Osteoblast (primary cell): ENCODE results near the gene SPPL2C. TPM values are rescaled to one million over a fixed set of nuclear protein-coding genes. Genes with fewer than 3 reads are reported as not detected.

Experiments
- DNase-seq: peaks from one replicate; pipeline ENCODE4 v3.0.0; 2011; ENCODE audit warnings: low spot score, mixed read lengths; ENCODE audit not compliant: insufficient read length; ENCODE audit errors: missing footprints
- H2AFZ ChIP-seq: 2 replicates; pipeline ENCODE4 v1.6.0; 2011; ENCODE audit warnings: mild to moderate bottlenecking, low read length
- H3K27ac ChIP-seq: 2 replicates; pipeline ENCODE4 v1.5.1; 2011; ENCODE audit warnings: mild to moderate bottlenecking, low read depth, low read length, moderate library complexity
- H3K27me3 ChIP-seq: 2 replicates; pipeline ENCODE4 v1.6.0; 2012; ENCODE audit warnings: mild to moderate bottlenecking, control low read depth, inconsistent platforms, low read length, moderate library complexity; ENCODE audit not compliant: insufficient read depth
- H3K36me3 ChIP-seq: 2 replicates; pipeline ENCODE4 v1.5.1; 2011; ENCODE audit warnings: mild to moderate bottlenecking, low read length, control low read depth, moderate library complexity; ENCODE audit not compliant: insufficient read depth
- H3K4me1 ChIP-seq: 2 replicates; pipeline ENCODE4 v1.5.1; 2011; ENCODE audit warnings: mild to moderate bottlenecking, low read length, control low read depth, moderate library complexity; ENCODE audit not compliant: insufficient read depth
- H3K4me2 ChIP-seq: 2 replicates; pipeline ENCODE4 v1.6.0; 2011; ENCODE audit warnings: mild to moderate bottlenecking, low read length; ENCODE audit not compliant: insufficient read depth
- H3K4me3 ChIP-seq: fragments of 200-600 bp; sonication (generic); 3 replicates; pipeline ENCODE4 v1.5.1; 2012; ENCODE audit warnings: mild to moderate bottlenecking, low read length, inconsistent platforms; ENCODE audit not compliant: insufficient read depth
- H3K79me2 ChIP-seq: 2 replicates; pipeline ENCODE4 v1.6.0; 2012; ENCODE audit warnings: mild to moderate bottlenecking, low read length, control low read depth, inconsistent platforms; ENCODE audit not compliant: insufficient read depth
- H3K9me3 ChIP-seq: 2 replicates; pipeline ENCODE4 v1.5.1; 2011; ENCODE audit warnings: low read depth, low read length, control low read depth
- H4K20me1 ChIP-seq: 2 replicates; pipeline ENCODE4 v1.6.0; 2012; ENCODE audit warnings: mild to moderate bottlenecking, low read length, control low read depth; ENCODE audit not compliant: insufficient read depth
- CTCF ChIP-seq: IDR thresholded peaks from 2 replicates; pipeline ENCODE4 v1.5.1; 2011; ENCODE audit warnings: mild to moderate bottlenecking, low read depth, low read length, moderate library complexity; ENCODE audit errors: extremely low read depth
- total RNA-seq: library from RNA; depleted of rRNA; stranded (reverse); fragments of >200 nt; gene quantifications from 2 replicates; pipeline ENCODE4 v1.2.3, GENCODE V29; 2012

Gene SPPL2C
- total RNA-seq, 1 donor = not detected

- Histone ChIP-seq H3K27me3 (no peaks in the 10 kb centered on the region), H3K79me2 (no peaks in the 10 kb centered on the region), H3K9me3 (no peaks in the 10 kb centered on the region), H4K20me1 (no peaks in the 10 kb centered on the region), H3K4me1 (no peaks in the 10 kb centered on the region), H3K36me3 (no peaks in the 10 kb centered on the region), H3K4me3 (no peak overlapping the region), H3K27ac (no peak overlapping the region), H3K4me2 (no peak overlapping the region), H2AFZ (no peak overlapping the region)
- no peak for TF ChIP-seq CTCF
- DNase-seq = no peak
Measured at GRCh38 chr17:45809499-45809898, 35.2 kb upstream of the SPPL2C start.

DNA sequence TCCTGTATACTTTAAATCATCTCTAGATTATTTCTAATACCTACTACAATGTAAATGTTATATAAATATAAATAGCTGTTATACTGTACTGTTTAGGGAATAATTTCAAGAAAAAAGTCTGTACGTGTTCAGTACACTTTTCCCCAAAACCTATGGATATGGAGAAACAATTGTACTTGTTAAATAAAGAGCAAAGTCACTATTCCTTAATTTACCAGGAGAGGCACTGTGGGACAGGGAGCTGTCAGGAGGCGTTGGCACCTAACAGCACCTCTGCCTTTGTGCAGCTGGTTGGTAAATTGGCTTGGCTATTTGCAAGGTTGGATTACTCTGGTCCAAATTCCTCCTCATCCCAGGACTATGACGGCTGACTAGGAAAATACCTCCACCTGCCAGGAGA lies 32.6 kb upstream of the SPPL2C start:
- no peaks in the 10 kb centered on the region for H4K20me1 ChIP-seq
- no peaks in the 10 kb centered on the region for H3K9me3 ChIP-seq
- H3K27ac ChIP-seq = no peak overlapping the region
- no peaks in the 10 kb centered on the region for H3K36me3 ChIP-seq
- H3K4me1 ChIP-seq = no peaks in the 10 kb centered on the region
- no peak overlapping the region for H2AFZ ChIP-seq
- H3K27me3 ChIP-seq = no peaks in the 10 kb centered on the region
- no peak overlapping the region for H3K4me3 ChIP-seq
- TF ChIP-seq CTCF = peak; percentile 21
- no peaks in the 10 kb centered on the region for H3K79me2 ChIP-seq
- no peak for DNase-seq
- no peak overlapping the region for H3K4me2 ChIP-seq

DNA sequence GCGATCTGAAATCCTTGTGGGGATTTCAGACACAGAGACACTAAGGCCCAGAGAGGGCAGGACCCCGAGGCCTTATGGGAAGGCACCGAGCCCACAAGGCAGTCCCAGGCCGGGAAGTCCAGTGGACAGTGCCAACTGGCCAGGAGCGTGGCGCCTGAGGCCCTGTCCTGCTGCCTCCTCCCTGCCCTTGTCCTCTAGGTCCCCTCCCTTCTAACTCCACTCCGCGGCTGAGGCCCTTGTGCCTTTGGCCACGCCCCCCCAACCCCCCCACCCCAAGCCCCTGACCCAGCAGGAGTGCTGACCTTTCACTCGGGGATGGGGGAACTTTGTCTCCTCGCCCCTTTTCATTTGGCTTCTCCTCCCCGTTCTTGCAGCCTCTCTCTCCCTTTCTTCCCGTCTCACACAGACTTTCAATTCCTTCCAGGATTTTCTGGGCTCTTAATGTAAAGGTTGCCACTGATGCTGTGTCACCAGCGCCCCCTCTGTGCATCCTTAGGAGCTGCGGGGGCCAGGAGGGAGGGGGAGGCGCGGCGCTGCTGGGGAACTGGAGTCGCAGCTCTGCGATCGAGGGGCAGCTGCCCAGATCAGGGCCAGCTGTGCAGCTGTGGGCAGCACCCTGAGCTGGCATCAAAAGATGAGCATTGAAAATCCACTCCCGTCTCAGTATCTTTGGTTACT lies 31.5 kb upstream of the SPPL2C start:
- DNase-seq = peak; percentile 81
- no peak for TF ChIP-seq CTCF
- Histone ChIP-seq H3K4me2 (no peak overlapping the region), H4K20me1 (no peaks in the 10 kb centered on the region), H3K27ac (no peak overlapping the region), H2AFZ (no peak overlapping the region), H3K9me3 (no peaks in the 10 kb centered on the region), H3K4me3 (no peak overlapping the region), H3K27me3 (no peaks in the 10 kb centered on the region), H3K4me1 (no peaks in the 10 kb centered on the region), H3K36me3 (no peaks in the 10 kb centered on the region), H3K79me2 (no peaks in the 10 kb centered on the region)

DNA sequence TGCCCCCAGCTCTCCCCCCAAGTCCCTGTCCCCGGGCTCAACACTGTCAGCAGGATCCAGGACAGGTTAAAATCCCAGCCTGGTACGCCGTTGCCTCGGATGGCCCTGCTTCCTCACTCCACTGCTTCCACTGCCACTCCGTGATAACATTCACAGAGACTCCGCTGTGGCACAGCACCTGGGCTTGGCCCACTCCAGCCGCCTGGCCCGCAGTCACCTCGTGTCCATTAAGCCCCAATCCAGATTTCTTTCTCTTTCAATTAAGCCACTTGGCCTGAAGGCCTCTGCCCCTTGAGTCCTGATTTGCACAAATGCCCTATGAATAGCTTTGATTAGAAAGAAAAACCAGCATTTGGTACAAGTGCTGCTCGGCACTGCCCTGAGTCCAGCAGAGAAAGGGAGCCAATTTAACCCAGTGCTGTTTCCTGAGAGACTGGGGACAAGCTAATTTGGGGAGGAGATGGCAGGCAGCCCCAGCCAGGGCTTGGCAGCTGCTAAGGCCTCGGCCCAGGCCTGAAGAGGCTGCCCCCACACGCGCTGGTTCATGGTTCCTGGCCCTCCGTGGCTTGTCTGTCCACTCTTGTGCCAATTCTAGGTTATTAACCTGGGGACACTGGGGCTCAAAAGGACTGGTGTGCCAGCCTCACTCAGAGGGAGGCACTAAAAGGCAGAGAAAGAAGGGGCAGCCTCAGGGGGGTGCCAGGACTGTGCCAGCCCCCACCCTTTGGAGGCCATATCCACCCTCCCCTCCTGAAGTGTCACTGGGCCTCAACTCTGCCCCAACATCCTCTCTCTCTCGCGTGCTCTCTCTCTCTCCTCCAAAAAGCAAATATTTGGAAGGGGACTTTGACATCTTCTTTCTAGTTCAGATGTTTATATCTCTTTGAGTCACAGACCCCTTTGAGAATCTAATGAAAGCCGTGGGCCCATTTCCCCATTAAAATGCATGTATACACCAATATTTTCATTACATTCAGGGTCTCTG lies 29.8 kb upstream of the SPPL2C start:
- no peaks in the 10 kb centered on the region for H3K9me3 ChIP-seq
- H3K27me3 ChIP-seq = no peaks in the 10 kb centered on the region
- no peak overlapping the region for H2AFZ ChIP-seq
- H4K20me1 ChIP-seq = no peaks in the 10 kb centered on the region
- no peaks in the 10 kb centered on the region for H3K4me1 ChIP-seq
- no peaks in the 10 kb centered on the region for H3K36me3 ChIP-seq
- no peaks in the 10 kb centered on the region for H3K79me2 ChIP-seq
- TF ChIP-seq CTCF = no peak
- no peak overlapping the region for H3K27ac ChIP-seq
- no peak for DNase-seq
- no peak overlapping the region for H3K4me3 ChIP-seq
- H3K4me2 ChIP-seq = no peak overlapping the region
